OCI-M2 (cell line): ENCODE data around the gene HMGXB4.

Source experiments
- DNase-seq: peaks from one replicate; lab custom pipeline; 2025; ENCODE audit not compliant: unreplicated experiment; lab: John Stamatoyannopoulos, UW

Gene HMGXB4

DNA sequence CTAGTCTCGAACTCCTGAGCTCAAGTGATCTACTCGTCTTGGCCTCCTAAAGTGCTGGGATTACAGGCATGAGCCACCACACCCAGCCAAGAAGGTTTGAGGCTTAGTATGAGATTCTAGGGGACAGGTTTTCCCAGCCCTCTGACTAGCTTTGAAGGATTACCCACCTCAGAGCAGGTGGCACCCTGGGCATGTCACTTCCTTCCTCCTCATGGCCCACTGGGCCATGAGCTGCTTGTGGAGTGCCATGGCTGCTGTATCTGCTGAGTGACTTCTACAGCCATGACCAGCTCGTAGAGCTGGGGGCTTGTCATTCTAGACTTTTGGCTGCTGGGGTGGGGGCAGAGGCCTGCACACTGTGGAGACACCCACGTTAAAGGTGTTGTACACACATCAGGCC lies 67.5 kb downstream of the HMGXB4 start:
- DNase-seq = no peak

DNA sequence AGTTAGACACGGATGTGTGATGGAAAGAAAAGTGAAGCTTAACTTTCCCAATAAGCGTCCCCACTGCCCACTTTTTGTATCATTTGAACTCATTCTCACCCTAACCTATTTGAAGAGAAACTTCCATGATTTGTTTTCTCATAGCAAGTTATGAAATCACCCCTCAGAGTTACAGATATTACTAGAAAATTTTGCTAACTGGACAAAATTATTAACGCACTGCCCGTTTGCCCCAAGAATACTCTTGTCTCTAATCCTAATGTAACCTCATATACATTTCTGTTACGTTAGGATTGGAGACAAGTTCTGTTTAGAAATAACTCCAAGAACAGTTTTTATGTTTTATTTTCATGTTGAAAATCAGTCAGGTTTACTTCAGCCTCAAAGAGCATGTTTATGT lies 67.9 kb downstream of the HMGXB4 start:
- no peak for DNase-seq

DNA sequence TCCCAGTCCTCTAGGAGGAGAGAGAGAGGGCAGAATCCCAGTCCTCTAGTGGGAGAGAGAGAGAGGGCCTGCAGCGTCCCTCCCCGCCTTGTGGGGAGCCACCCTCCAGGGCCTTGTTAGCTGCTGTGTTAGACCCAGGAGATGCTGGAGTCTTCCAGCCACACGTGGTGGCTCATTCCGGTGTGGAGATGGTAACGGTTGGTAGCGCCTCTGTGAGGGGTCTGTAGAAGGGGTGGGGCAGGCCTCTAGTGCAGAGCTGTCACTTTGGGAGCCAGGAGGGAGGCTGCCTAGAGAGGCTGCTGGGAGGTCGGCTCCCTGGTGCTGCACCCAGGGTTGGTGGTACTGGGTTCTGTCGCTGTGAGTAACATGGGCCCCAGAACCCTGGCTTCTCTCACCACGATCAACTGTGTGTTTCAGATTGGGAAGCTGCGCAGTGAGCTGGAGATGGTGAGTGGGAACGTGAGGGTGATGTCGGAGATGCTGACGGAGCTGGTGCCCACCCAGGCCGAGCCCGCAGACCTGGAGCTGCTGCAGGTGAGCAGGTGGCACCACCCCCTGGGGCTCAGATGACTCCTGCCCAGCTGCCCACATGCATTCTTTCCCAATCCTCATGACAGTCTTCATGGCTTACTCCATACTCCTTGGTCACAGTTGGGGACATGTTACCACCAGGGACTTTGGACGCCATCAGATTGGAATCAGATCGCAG lies 69.7 kb downstream of the HMGXB4 start:
- no peak for DNase-seq

GRCh38 chr22:35327690-35328471 lies 70.6 kb downstream of the HMGXB4 start:
- DNase-seq = no peak

GRCh38 chr22:35328472-35328885 lies 71.2 kb downstream of the HMGXB4 start:
- DNase-seq = no peak

GRCh38 chr22:35329114-35329847 lies 72.0 kb downstream of the HMGXB4 start:
- no peak for DNase-seq

DNA sequence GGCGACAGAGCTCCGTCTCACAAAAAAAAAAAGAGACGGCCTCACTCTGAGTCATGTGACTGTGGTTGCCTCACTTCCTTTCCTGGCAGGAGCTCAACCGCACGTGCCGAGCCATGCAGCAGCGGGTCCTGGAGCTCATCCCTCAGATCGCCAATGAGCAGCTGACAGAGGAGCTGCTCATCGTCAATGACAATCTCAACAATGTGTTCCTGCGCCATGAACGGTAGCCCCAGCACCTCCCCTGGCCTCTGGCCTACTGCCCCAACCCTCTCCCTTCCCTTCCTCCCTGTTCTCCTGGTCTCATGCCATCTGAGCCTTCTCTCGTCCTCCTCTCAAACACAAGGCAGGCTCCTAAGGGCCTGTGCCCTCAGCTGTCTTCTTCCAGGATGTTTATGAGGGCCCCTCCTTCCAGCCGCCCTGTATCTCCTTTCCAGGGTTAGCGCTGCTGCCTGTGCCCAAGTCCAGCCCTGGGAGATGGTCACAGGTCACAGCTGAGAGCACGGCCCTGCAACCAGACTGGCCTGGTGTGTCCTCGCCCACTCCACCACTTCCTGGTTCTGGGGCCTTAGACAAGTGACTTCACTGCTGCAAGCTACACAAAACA lies 73.1 kb downstream of the HMGXB4 start:
- no peak for DNase-seq

GRCh38 chr22:35332278-35332677 lies 75.0 kb downstream of the HMGXB4 start:
- no peak for DNase-seq

- DNase-seq = no peak
These were observed 75.9 kb downstream of the HMGXB4 start for GRCh38 chr22:35333220-35333619.

DNA sequence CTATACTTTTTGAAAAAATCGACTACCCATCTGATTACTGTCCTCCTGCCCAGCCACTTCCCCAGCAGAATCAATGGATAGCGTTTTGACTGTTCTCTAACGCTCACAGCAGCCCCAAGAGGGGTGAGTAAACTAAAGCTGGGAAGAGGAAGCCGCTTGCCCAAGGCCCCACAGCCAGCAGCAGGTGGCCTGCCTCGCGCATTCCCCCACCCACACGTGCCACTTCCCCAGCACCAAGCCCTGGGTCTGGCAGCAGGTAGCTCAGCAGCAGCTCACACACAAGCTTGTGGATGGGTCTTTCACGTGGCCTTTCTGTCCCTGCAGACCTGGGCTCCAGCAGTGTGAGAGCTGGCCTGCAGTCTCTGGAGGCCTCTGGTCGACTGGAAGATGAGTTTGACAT lies 76.7 kb downstream of the HMGXB4 start:
- DNase-seq = no peak

GRCh38 chr22:35335468-35335867 lies 78.2 kb downstream of the HMGXB4 start:
- no peak for DNase-seq

DNA sequence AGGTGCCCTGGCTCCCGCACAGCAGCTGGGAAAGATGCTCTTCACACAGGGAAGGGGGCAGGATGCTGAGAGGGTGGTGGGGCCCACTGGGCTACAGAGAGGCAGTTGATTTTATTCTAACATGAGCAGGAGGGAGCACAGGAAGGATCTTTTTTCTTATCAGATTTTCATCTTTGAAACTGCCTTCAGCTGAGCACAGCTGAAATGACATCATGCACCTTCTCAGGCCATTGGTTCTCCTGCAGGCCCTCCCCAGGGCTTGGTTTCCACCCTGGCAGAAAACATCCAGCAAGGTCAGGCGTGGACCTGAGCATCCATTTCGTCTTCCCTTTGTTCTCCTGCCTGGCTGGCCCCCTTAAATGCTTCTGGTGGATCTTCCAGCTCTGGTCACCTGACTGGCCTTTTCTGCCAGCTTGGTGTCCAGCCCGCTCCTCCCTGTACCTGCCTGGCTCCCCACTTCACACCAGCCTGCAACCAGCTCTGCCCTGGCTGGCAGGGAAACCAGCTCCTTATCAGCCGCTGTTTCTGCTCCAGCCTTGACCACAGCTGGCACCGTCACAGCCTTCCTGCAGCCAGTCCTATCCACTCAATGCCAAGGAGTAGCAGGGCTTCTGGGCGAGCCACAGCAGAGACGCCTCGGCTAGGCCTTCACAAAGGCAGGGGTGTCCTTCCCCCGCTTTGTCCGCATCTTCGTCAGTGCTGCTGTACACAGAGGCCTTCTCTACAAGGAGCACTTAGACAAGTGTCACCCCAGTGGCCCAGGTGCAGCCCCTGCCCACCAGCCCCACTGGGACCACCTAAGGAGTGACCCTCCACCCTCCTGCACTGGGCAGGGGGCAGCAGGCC lies 78.9 kb downstream of the HMGXB4 start:
- DNase-seq = no peak

DNA sequence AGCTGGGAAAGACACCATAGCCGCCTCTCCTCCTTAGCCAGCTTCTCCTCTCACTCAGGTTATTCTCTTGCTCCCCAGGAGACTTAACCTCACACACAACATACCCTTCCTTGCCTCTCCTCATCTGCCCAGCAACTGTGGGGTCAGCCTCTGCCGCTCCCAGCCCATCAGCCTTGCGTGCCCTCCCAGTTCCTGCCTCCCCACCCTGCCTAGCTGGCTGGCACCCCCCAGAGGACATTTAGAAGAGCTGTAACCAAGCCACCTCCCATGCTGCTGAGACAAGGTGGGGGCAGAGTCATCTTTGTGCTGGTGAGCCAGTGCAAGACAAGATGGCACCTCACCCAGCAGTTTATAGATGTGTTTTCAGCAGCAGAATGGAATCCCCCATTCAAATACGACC lies 80.6 kb downstream of the HMGXB4 start:
- DNase-seq = no peak

GRCh38 chr22:35341090-35341874 lies 84.0 kb downstream of the HMGXB4 start:
- no peak for DNase-seq

DNA sequence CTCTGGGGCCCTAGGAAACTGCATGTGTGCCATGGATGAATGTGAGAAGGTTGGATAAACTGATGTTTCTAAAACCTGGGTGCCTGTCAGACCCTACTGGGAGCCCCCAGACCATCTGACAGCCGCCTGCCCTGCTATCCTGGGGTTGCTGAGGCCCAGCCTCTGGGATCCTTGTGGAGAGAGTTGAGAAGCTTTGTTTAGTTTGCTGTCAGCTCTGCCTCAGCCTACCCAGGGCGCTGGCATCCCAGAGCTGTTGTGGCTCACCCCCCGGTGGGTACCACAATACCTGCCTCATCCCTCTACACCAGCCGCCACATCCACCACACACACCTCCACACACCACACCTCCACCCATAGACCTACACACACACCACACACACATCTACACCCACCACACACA lies 85.1 kb downstream of the HMGXB4 start:
- no peak for DNase-seq

DNA sequence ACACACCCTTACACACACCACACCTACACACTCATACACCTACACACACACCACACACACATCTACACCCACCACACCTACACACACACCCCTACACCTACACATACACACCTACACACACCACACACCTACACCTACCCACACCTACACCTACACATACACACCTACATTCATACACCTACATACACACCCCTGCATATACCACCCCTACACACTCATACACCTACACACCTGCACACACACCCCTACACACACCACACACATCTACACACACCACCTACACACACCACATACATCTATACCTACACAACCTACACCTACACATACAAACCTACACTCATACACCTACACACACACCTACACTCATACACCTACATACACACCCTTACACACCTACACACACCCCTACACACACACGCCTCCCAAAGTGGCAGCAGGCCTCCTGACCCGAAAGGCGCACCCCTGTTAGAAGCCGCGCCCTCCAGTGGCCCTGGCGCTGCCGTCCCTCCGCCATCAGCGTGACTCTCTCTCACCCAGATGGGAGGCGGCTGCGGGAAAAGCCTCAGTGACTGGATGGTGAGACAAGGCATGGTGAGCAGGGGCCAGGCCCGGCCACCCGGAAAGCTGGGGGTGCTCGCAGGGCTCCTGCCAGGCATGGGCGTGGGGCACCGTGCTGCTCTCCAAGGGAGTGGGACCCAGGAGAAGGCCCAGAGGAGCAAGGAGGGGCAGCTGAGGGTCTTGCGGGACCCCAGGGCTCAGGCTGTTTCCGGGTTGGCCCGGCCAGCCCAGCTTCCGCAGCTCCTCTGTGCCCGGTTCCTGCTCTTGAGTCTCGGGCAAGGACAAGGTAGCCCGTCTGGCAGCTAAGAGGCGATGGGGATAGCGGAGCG lies 86.6 kb downstream of the HMGXB4 start:
- DNase-seq = no peak

DNA sequence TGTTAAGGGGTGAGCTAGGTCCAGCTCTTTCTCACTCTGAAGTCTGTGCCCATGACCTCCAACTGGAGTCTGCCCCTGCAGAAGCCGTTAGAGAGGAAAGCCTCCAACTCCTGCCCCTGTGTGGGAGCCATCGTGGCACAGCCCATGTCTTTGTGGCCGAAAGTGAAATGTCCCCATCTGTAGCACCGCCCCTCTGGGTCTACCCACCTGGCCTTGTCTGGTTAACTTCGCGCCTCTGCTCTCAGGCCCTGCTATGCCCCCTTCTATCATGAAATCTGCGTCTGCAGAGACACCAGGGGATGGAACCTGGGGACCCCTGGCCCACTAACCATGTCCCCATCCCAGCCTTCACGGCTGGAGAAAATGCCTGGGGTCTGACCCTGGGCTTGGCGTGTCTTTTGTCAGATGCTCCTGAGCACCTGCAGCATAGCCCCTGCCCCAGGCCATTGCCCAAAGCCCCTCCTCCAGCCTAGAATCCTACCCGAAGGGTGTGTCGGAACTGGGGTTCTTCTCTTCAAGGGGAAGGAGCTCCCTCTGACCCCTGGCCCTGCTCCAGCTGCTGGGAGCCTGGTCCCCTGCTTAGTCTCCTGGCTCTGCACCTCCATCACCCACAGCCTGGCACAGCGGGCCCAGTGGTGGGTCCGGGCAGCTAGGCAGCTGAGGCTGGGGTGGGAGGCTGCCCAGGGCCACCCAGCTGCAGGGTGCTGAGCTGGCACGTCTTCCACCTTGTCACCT lies 87.8 kb downstream of the HMGXB4 start:
- no peak for DNase-seq
